A673 (cell line): ENCODE measurements around the gene TMEM178B. TPM values are rescaled to one million over a fixed set of nuclear protein-coding genes. Genes with fewer than 3 reads are reported as not detected.
"Not testable (repeated sequence)": the region's sequence is repeated elsewhere in the genome, so short reads cannot be mapped to it uniquely, and the experiment has no call there.

Experiments used
- BruUV-seq: library from RNA; stranded (reverse); fragments of 400-500 nt; replicated peaks from 2 replicates; lab custom pipeline; 2021; lab: Mats Ljungman, UMichigan
- CTCF ChIA-PET: fragments of 300-600 bp; sonication (Branson Sonifier 250); formaldehyde crosslinking; loops from one replicate; lab custom pipeline; 2022; ENCODE audit warnings: antibody characterized with exemption; lab: Charles Lee
- POLR2A ChIA-PET: fragments of 300-600 bp; sonication (Branson Sonifier 250); formaldehyde crosslinking; loops from one replicate; lab custom pipeline; 2022; ENCODE audit warnings: antibody characterized with exemption; ENCODE audit not compliant: low non-redundant PET; lab: Charles Lee
- DNase-seq: peaks from one replicate; pipeline ENCODE4 v3.0.0-alpha.2; 2015; ENCODE audit warnings: low spot score
- H3K27ac ChIP-seq: fragments of 200-600 bp; sonication (generic); 2 replicates; pipeline ENCODE4 v1.5.1; 2016; ENCODE audit warnings: mixed run types, low read depth, mild to moderate bottlenecking, mixed read lengths, antibody characterized with exemption, low read length; ENCODE audit not compliant: poor library complexity, severe bottlenecking
- H3K27me3 ChIP-seq: fragments of 200-600 bp; sonication (generic); replicated peaks from 2 replicates; pipeline ENCODE4 v1.6.1; 2017; ENCODE audit warnings: mixed run types, low read depth, mild to moderate bottlenecking, mixed read lengths, antibody characterized with exemption, low read length; ENCODE audit not compliant: insufficient read depth, poor library complexity
- H3K36me3 ChIP-seq: fragments of 200-600 bp; sonication (generic); 2 replicates; pipeline ENCODE4 v1.6.1; 2016; ENCODE audit warnings: mixed run types, mild to moderate bottlenecking, mixed read lengths, antibody characterized with exemption, low read length; ENCODE audit not compliant: insufficient read depth, poor library complexity, severe bottlenecking
- H3K4me1 ChIP-seq: fragments of 200-600 bp; sonication (generic); 2 replicates; pipeline ENCODE4 v1.6.1; 2017; ENCODE audit warnings: mixed run types, mild to moderate bottlenecking, mixed read lengths, antibody characterized with exemption, low read length; ENCODE audit not compliant: insufficient read depth, poor library complexity, severe bottlenecking
- H3K4me3 ChIP-seq: fragments of 200-600 bp; sonication (generic); 2 replicates; pipeline ENCODE4 v1.5.1; 2016; ENCODE audit warnings: low read depth, mixed run types, mild to moderate bottlenecking, mixed read lengths, low read length; ENCODE audit not compliant: poor library complexity, severe bottlenecking
- H3K9me3 ChIP-seq: fragments of 200-600 bp; sonication (generic); 2 replicates; pipeline ENCODE4 v1.6.1; 2016; ENCODE audit warnings: mixed run types, low read depth, mild to moderate bottlenecking, mixed read lengths, antibody characterized with exemption, low read length; ENCODE audit not compliant: poor library complexity, severe bottlenecking
- CTCF ChIP-seq: fragments of 300-800, 200-600 bp; sonication (generic); conservative IDR thresholded peaks from 2 replicates; pipeline ENCODE4 v1.5.1; 2017; ENCODE audit warnings: low read depth, mild to moderate bottlenecking, antibody characterized with exemption, low read length, moderate library complexity, mixed read lengths
- EZH2 ChIP-seq: fragments of 200-600 bp; sonication (generic); IDR thresholded peaks from 2 replicates; pipeline ENCODE4 v1.6.1; 2017; ENCODE audit warnings: borderline replicate concordance, low read depth, mild to moderate bottlenecking, mixed read lengths, antibody characterized with exemption, low read length; ENCODE audit not compliant: poor library complexity, severe bottlenecking
- intact Hi-C: fragments of 100-400 bp; cut with micrococcal nuclease; formaldehyde crosslinking; loops from one replicate; pipeline ENCODE4 v1.10.0; 2022; ENCODE audit not compliant: unreplicated experiment
- total RNA-seq: library from RNA; stranded (reverse); gene quantifications from 2 replicates; pipeline ENCODE4 v1.2.3, GENCODE V29; 2021

The TMEM178B gene
- total RNA-seq, 1 experiment from 2014 or later: 2.8 TPM

- no peaks in the 10 kb centered on the region for H3K9me3 ChIP-seq
- no peaks in the 10 kb centered on the region for H3K4me1 ChIP-seq
- ChIA-PET POLR2A (no interaction called here), CTCF (no interaction called here)
- DNase-seq: no peak
- BruUV-seq: no TSS peak
- TF ChIP-seq CTCF (no peak), EZH2 (no peak)
- no peak overlapping the region for H3K4me3 ChIP-seq
- no peaks in the 10 kb centered on the region for H3K36me3 ChIP-seq
- H3K27me3 ChIP-seq: no peaks in the 10 kb centered on the region
- intact Hi-C loops: no loop called here
- no peak overlapping the region for H3K27ac ChIP-seq
Measured at GRCh38 chr7:141114029-141114664, 40.3 kb downstream of the TMEM178B start.

- Histone ChIP-seq H3K27me3 (no peaks in the 10 kb centered on the region), H3K36me3 (no peaks in the 10 kb centered on the region), H3K4me1 (no peaks in the 10 kb centered on the region), H3K4me3 (no peak overlapping the region), H3K9me3 (no peaks in the 10 kb centered on the region), H3K27ac (no peak overlapping the region)
- no peak for TF ChIP-seq EZH2
- CTCF ChIA-PET: no interaction called here
- POLR2A ChIA-PET: no interaction called here
- no TSS peak for BruUV-seq
- DNase-seq: no peak
- intact Hi-C loops: no loop called here
Measured at GRCh38 chr7:141115965-141116364, 42.1 kb downstream of the TMEM178B start.

GRCh38 chr7:141116661-141117060, 42.8 kb downstream of the TMEM178B start:
- intact Hi-C loops, H3K9me3 ChIP-seq, DNase-seq, H3K27ac ChIP-seq, BruUV-seq, H3K4me3 ChIP-seq, CTCF ChIA-PET, H3K36me3 ChIP-seq, H3K4me1 ChIP-seq, POLR2A ChIA-PET, H3K27me3 ChIP-seq: not testable (repeated sequence)

- Histone ChIP-seq H3K27me3 (no peaks in the 10 kb centered on the region), H3K4me1 (no peaks in the 10 kb centered on the region), H3K9me3 (no peaks in the 10 kb centered on the region), H3K36me3 (no peaks in the 10 kb centered on the region), H3K27ac (no peak overlapping the region), H3K4me3 (no peak overlapping the region)
- no peak for TF ChIP-seq CTCF
- no peak for TF ChIP-seq EZH2
- ChIA-PET CTCF (no interaction called here), POLR2A (no interaction called here)
- no TSS peak for BruUV-seq
- DNase-seq: no peak
- intact Hi-C loops: no loop called here
Measured at GRCh38 chr7:141118767-141119166, 44.9 kb downstream of the TMEM178B start.
